ENCODE data around the gene RABGAP1L. TPM values are rescaled to one million over a fixed set of nuclear protein-coding genes. Genes with fewer than 3 reads are reported as not detected.
A peak's percentile ranks its signal among the peaks of the same experiment; 100 is the strongest.

The RABGAP1L gene
- total RNA-seq, 1 experiment from 2014 or later: 31.2 TPM

DNA sequence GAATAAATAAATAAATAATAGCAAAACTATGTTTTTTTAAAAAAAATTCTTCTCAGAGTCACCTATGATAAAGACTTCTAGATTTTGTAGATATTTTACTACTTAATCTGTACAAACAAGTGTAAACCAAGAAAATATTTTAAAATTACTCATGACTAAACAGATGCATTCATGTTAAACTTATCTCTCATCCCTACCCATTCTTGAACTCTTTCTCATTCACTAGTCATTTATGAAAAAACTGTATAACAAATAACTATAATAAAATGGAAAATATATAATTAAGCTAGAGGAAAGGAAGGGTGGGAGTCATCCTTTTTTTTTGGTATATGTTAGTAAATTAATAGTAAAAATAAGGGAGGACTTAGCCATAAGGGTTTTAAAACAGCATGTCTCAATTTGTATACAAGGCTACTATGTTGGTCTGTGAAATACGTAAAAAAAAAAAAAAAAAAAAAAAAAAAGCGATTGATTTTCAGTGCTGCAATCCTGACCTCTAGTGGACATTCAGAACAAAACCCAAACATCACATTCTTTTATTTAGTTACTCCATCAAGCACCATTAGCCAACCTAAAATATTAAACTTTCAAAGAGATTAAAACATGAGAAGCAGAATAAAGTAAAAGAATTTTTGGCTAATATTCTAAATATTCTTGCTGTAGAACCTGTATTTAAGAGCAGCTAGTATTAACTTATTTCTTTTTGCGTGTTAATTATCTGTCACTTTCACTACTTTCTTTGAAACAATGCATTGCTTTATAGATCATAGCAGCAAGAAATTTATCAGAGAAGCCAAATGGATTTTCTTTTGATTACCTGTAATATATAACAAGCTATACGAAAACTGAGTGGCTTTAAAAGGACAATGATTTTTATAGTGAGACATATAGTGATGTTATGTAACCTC is 584.6 kb downstream of the RABGAP1L start:
- in situ Hi-C loops (cut with HindIII; ENCODE audit: low pct_unique_long_range_greater_than_20kb, low sequenced_read_pairs): loop anchor here (25.0 kb wide), 1 partner anchor 482 kb away; no protein-coding TSS in a partner anchor
- DNase-seq (ENCODE audit: low read depth, low spot score): peak; percentile 70

DNA sequence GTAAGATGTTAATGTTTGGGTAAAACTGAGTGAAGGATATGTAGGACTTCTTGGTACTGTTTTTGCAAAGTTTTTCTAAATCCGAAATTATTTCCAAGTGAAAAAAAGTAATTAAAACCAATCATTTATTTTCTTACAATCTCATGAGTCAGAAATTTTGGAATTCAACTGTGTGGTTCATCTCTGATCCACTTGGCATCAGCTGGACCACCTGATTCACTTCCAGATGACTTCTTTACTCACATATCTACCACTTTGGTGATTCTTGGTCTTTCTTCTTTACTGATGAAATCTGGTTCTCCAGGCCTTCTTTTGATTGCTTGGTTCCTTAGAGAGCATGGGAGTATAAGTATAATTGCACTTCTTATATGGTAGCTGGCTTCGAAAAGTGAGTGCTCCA is 585.6 kb downstream of the RABGAP1L start:
- in situ Hi-C loops (cut with HindIII; ENCODE audit: low pct_unique_long_range_greater_than_20kb, low sequenced_read_pairs): loop anchor here (25.0 kb wide), 1 partner anchor 483 kb away; no protein-coding TSS in a partner anchor

DNA sequence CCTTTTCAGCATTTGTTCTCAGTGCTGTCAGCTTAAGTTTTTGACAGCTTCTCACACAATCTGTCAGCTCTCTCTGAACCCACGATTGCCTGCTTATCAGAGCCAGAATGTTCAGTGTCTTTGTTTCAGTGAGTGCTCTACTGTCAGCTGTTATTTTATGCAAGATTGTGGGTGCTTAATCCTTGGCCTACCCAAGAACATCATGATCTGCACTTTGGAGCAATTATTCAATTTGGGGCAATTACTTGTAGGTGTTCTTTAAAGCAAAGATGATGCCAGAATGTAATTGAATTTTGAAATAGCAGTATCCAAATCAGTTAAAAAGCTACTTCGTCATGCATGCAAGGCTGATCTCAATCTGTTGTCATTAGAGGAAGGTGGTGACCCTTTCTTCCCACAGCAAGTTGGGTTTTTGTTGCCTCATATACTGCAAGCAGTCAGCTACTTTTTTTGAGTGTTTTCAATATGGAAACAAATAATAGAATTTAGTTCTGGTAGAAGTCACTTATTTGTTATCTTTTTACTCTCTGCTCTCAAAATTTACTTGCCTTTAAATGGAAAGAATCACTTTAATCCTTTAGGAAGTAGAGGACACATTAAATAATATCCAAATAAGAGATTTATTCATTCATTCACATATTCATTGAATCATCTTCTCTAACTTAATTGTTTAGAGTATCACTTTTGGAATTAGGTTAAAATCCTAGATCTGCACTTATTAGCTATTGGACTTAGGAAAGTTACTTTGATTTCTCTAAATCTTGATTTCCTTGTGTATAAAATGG is 586.9 kb downstream of the RABGAP1L start:
- no peak for DNase-seq (ENCODE audit: low read depth, low spot score)
- in situ Hi-C loops (cut with HindIII; ENCODE audit: low pct_unique_long_range_greater_than_20kb, low sequenced_read_pairs): loop anchor here (25.0 kb wide), 1 partner anchor 484 kb away; no protein-coding TSS in a partner anchor

More for the DNA sequence above, 585.6 kb downstream of the RABGAP1L start:
- no peak for DNase-seq (ENCODE audit: low read depth, low spot score)

DNA sequence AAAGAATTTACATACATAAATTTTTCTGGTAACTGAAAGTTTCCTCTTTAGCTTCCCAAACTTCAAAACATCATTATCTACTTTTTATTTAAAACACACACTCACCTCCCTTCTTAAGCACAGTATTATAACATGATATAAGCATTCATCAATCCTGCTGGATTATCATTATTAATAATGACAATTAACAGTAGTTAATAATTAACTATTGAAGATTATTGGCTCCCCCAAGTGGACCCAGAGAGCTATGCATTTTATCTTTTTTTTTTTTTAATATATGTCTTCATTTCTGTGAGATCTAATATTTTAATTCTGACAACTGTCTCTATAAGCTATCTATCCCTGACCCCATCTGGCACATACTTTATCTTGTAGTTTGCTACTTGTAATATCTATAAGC is 588.3 kb downstream of the RABGAP1L start:
- in situ Hi-C loops (cut with HindIII; ENCODE audit: low pct_unique_long_range_greater_than_20kb, low sequenced_read_pairs): loop anchor here (25.0 kb wide), 1 partner anchor 485 kb away; no protein-coding TSS in a partner anchor
- no peak for DNase-seq (ENCODE audit: low read depth, low spot score)

DNA sequence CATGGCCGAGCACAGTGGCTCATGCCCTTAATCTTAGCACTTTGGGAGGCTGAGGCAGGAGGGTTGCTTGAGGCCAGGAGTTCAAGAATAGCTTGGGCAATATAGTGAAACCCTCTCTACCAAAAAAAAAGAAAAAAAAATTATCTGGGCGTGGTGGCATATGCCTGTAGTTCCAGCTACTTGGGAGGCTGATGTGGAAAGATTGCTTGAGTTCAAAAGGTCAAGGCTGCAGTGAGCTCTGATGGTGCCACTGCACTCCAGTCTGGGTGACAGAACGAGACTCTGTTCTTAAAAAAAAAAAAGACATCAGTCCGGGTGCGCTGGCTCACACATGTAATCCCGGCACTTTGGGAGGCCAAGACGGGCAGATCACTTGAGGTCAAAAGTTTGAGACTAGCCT is 589.3 kb downstream of the RABGAP1L start:
- in situ Hi-C loops (cut with HindIII; ENCODE audit: low pct_unique_long_range_greater_than_20kb, low sequenced_read_pairs): loop anchor here (25.0 kb wide), 1 partner anchor 486 kb away; no protein-coding TSS in a partner anchor
- no peak for DNase-seq (ENCODE audit: low read depth, low spot score)

DNA sequence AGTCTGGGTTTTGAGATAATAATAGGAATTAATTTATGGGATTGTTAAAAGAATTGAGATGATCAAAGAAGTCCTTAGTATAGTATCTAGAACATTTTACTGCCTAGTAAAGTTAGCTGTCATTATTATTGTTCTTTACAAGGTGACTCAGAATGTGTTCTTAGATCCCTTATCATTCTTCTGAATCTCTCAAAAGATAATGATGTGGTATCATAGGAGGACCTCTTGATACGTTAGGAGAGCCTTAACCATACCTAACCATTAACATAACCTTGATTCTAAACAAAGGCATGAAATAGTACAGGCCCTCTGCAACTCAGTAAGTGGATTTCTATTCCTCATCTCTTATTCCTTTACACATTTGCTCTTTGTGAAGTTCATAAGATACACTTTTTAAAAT is 593.8 kb downstream of the RABGAP1L start:
- DNase-seq (ENCODE audit: low read depth, low spot score): no peak
- in situ Hi-C loops (cut with HindIII; ENCODE audit: low pct_unique_long_range_greater_than_20kb, low sequenced_read_pairs): no loop called here

DNA sequence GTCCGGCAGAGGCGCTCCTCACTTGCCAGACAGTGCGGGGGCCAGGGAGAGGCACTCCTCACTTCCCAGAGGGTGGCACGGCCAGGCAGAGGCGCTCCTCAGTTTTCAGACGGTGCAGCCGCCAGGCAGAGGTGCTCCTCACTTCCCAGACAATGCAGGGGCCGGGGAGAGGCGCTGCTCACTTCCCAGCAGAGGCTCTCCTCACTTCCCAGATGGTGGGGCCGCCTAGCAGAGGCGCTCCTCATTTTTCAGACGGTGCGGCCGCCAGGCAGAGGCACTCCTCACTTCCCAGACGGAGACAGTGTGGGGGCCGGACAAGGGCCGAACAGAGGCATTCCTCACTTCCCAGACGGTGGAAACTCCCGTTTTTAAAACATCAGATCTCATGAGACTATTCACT is 602.0 kb downstream of the RABGAP1L start:
- in situ Hi-C loops (cut with HindIII; ENCODE audit: low pct_unique_long_range_greater_than_20kb, low sequenced_read_pairs): no loop called here
- no peak for DNase-seq (ENCODE audit: low read depth, low spot score)

DNA sequence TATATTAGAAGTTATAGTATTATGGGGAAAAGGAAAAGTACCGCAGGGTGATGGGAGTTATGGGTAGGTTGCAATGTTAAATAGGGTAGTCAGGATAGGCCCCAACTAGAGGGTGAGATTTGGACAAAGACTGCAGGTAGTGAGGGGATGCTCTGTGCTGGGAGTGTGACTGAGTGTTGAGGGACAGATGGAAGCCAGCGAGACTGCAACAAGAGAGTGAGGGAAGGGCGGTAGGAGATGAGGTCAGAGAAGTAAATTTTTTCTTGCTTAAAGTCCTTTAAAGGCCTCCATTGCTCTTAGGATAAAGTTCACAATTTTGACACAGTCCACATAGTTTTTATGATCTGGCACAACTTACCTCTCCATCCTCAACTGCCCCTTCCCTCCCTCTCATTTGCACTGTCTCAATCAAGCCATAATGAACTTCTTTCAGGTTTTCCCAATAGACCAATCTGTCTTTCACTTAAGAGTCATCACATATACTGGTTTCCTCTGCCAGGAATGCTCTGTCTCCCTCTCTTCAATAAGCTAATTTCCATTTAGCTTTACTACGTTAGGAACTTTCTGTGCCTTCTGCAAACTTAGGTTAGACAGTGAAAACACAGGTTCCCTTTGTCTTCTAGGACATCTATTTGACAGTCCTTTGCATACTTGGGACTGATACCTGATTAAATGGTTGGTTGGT is 602.7 kb downstream of the RABGAP1L start:
- DNase-seq (ENCODE audit: low read depth, low spot score): no peak
- in situ Hi-C loops (cut with HindIII; ENCODE audit: low pct_unique_long_range_greater_than_20kb, low sequenced_read_pairs): no loop called here

DNA sequence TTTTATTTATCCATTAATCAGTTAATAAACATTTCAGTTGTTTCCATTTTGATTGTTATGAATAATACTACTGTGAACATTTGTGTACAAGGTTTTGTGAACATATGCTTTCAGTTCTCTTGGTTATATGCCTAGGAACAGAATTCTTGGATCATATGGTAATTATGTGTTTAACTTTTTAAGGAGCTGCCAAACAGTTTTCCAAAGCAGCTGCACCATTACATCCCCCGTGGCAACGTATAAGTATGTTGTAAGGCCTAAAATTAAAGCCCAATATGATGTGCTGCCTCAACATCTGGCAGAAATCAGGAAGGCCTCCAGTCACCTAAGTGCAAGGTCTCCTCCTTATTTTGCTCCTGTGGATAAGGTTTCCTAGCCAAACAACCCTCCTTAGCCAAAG is 604.9 kb downstream of the RABGAP1L start:
- DNase-seq (ENCODE audit: low read depth, low spot score): no peak
- in situ Hi-C loops (cut with HindIII; ENCODE audit: low pct_unique_long_range_greater_than_20kb, low sequenced_read_pairs): no loop called here

DNA sequence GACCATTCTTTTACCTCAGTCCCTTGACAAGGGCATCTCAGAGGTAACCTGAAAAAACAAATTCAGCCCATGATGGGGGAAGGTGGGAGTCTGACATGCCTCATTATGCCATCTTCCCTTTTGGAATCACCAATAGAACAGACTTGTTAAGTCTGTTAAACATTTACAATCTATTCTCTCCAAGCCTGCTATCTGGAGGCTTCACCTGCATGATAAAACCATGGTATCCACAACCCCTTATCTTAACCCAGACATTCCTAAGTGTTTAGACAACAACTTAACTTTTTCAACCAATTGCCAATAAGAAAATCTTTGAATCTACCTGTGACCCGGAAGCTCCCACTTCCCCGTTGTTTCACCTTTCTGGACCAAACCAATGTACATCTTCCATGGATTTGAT is 607.4 kb downstream of the RABGAP1L start:
- in situ Hi-C loops (cut with HindIII; ENCODE audit: low pct_unique_long_range_greater_than_20kb, low sequenced_read_pairs): no loop called here
- DNase-seq (ENCODE audit: low read depth, low spot score): no peak

DNA sequence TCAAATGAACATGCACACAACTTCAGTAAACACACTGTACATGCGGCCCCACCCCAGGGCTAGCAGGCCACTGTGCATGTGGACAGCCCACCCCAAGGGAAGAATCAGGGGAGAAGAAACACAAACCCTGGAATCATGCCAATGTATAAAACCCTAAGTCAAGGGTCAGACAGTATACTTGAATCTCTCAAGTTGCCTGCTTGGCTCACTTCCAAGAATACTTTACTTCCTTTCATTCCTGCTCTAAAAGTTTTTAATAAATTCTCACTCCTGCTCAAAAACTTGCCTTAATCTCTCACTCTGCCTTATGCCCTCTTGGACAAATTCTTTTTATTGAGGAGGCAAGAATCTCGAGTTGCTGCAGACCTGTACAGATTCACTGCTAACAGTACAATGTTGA is 609.2 kb downstream of the RABGAP1L start:
- in situ Hi-C loops (cut with HindIII; ENCODE audit: low pct_unique_long_range_greater_than_20kb, low sequenced_read_pairs): no loop called here
- no peak for DNase-seq (ENCODE audit: low read depth, low spot score)

DNA sequence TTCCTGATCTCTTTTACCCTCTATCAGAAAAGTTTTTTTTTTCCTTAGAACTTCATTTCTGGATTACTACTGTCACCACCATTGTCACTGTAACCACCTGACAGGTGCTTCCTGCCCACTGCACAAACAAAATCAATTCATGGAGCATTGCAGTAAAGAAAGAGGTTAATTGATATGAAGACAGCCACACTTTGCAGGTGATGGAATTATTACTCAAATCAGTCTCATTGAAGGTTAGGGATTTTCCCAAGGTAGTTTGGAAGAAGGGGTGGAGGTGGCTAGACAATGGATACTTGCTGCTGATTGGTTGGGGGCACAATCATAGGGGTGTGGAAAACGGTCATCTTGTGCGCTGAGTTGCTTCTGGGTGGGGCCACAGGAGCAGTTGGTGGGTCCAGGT is 609.6 kb downstream of the RABGAP1L start:
- no peak for DNase-seq (ENCODE audit: low read depth, low spot score)
- in situ Hi-C loops (cut with HindIII; ENCODE audit: low pct_unique_long_range_greater_than_20kb, low sequenced_read_pairs): no loop called here

DNA sequence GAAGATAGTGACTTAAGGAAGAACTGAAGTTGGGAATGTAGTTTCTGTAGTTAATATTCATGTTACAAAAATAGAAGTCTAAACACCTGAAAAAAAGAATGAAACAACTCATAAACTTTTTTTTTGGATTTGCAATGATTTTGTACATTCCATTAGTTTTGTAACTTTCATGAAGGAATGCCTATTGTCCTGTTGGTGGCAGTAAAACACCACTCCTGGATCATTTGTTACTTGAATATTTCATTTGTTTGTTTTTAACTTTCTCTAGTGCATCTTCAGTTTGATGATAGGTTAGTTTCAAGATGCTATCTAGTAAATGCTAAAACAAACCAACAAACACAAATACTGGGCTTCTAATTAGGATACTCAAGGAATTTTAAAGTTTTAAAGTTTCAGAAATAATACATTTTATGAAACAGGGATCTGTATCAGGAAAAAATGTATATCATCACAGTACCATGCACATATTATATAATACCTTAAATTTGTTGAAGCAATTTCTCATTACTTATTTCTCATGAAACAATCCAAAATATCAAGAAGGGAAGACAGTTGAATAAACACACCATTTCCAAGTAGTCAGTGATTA is 610.7 kb downstream of the RABGAP1L start:
- in situ Hi-C loops (cut with HindIII; ENCODE audit: low pct_unique_long_range_greater_than_20kb, low sequenced_read_pairs): no loop called here

DNA sequence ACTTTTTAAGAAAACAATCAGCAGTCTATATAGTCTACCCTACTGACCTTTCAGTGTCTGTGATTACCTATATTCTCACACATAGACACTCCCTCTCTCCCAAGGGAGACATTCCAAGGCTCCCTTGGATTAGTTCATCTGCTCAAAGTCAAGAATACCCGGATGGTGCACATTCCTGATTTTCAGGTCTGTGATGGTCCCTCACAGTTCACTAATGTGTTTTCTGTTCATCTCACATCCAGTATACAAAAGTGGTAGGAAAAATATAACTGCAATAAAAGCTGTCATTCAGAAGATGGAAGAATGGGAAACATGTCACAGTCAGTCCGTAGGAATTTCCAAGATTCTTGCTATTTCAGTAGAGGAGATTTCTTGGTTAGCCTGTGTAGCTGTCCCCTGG is 616.3 kb downstream of the RABGAP1L start:
- DNase-seq (ENCODE audit: low read depth, low spot score): no peak
- in situ Hi-C loops (cut with HindIII; ENCODE audit: low pct_unique_long_range_greater_than_20kb, low sequenced_read_pairs): no loop called here

More for the DNA sequence above, 610.7 kb downstream of the RABGAP1L start:
- peak; percentile 70 for DNase-seq (ENCODE audit: low read depth, low spot score)

DNA sequence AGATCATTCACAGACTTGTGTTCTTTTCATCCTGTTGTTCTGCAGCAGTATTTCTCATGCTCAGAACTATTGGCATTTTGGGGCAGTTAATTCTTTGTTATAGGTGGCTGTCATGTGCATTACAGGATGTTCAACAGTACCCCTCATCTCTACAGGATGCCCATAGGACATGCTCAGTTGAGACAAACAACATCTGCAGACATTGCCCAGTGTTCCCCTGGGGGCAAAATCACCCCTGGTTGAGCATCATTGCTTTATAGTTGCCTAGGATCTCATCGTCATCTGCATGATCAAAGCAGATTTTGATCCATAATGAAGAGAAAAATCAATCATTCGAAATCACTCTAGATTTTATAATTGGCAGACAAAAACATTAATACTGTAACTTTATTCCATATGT is 617.9 kb downstream of the RABGAP1L start:
- DNase-seq (ENCODE audit: low read depth, low spot score): no peak
- in situ Hi-C loops (cut with HindIII; ENCODE audit: low pct_unique_long_range_greater_than_20kb, low sequenced_read_pairs): no loop called here

DNA sequence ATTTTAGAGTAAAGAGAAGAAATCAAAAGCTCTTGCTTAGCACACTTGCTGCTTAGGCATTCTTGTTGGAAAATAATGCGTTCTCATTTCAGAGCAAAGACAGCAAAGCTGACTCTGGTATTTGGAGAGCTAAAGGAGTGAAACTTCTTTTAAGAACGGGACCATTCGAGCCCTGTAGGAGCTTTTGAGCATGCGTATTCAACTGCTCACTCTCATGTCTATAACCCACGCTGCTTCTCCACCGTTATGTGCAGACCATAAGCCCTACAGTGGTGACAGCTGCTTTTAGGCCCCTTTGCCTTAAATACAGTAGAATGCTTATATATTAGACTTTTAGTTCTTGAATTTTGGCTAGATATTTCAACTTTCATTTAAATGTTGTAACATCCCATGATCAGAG is 626.2 kb downstream of the RABGAP1L start:
- in situ Hi-C loops (cut with HindIII; ENCODE audit: low pct_unique_long_range_greater_than_20kb, low sequenced_read_pairs): no loop called here
- no peak for DNase-seq (ENCODE audit: low read depth, low spot score)

DNA sequence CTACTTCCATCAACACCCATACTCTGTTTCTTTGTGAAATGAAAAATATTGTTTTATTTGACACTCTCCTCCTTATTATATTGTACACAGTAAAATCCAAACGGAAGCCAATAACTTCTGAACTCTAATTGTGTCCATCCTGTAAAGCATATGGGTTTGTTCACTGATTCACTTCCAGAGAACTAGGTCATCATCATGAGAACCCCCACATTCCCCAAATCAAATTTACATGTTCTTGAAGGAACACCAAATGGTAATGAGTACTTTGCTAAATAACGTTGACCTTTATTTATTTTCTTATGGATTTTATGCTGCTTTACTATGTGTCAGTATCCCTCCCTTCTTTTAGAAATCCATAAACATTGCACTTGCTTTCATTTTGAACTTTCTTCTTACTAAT is 627.0 kb downstream of the RABGAP1L start:
- DNase-seq (ENCODE audit: low read depth, low spot score): no peak
- in situ Hi-C loops (cut with HindIII; ENCODE audit: low pct_unique_long_range_greater_than_20kb, low sequenced_read_pairs): no loop called here
